Esophagus muscularis mucosa (tissue), 4 donors: ENCODE data around the gene BCL11B. TPM values are rescaled to one million over a fixed set of nuclear protein-coding genes. Genes with fewer than 3 reads are reported as not detected.

Experiments used
- DNase-seq: peaks from one replicate; pipeline ENCODE4 v3.0.0-alpha.2; 2017; ENCODE audit errors: extremely low spot score
- H3K27ac ChIP-seq, 4 donors: fragments of 200-600 bp; sonication (generic); replicated peaks in 1 of 4; 1 replicate in 3 of 4; 2 replicates in 1 of 4; pipeline ENCODE4 v1.5.1; 2016 to 2019; ENCODE audit warnings: mild to moderate bottlenecking in 1 of 4
- H3K27me3 ChIP-seq, 4 donors: fragments of 200-600 bp; sonication (generic); one replicate each; pipeline versions ENCODE4 v1.5.1 to v1.6.0; 2016 to 2019
- H3K36me3 ChIP-seq, 4 donors: fragments of 200-600 bp; sonication (generic); one replicate each; pipeline ENCODE4 v1.5.1; 2016 to 2019
- H3K4me1 ChIP-seq, 4 donors: fragments of 200-600 bp; sonication (generic); one replicate each; pipeline ENCODE4 v1.5.1; 2016 to 2019
- H3K4me3 ChIP-seq, 4 donors: fragments of 200-600 bp; sonication (generic); 1 replicate in 2 of 4; 2 replicates in 2 of 4; pipeline ENCODE4 v1.5.1; 2016 to 2019; ENCODE audit warnings: mild to moderate bottlenecking in 4 of 4, moderate library complexity in 1 of 4
- H3K9me3 ChIP-seq, 4 donors: fragments of 200-600 bp; sonication (generic); 1 replicate in 3 of 4; 2 replicates in 1 of 4; pipeline ENCODE4 v1.5.1; 2016 to 2019
- EP300 ChIP-seq: sonication (generic); formaldehyde crosslinking; IDR thresholded peaks from one replicate; pipeline ENCODE4 v1.6.1; 2017; ENCODE audit warnings: antibody characterized with exemption
- POLR2A ChIP-seq: fragments of 450-650 bp; IDR thresholded peaks from one replicate; pipeline ENCODE4 v1.6.1; 2017; ENCODE audit warnings: antibody characterized with exemption, moderate library complexity, mild to moderate bottlenecking, low read depth
- POLR2AphosphoS5 ChIP-seq, 2 donors: sonication (generic); formaldehyde crosslinking; IDR thresholded peaks; one replicate each; pipeline ENCODE4 v1.6.1; 2017; ENCODE audit warnings: antibody characterized with exemption in 2 of 2
- WGBS: methylation state at CpG from one replicate; pipeline ENCODE4 v1.1.5; 2018; 5-methylcytosine and 5-hydroxymethylcytosine counted together
- intact Hi-C: fragments of 100-400 bp; cut with DNase I; formaldehyde crosslinking; loops from one replicate; pipeline ENCODE4 v1.15.1; 2023
- total RNA-seq, 4 donors: library from RNA; depleted of rRNA; stranded (reverse); fragments of >200 nt; gene quantifications; one replicate each; pipeline versions ENCODE4 v1.1.0 to v1.2.1, GENCODE V29; 2016
- TF ChIP-seq, protein P1 (sequence below), 3 experiments: fragments of 200-600 bp in 2 of 3; fragments of 450-650 bp in 1 of 3; sonication (generic) in 2 of 3; IDR thresholded peaks; one replicate each; pipeline ENCODE4 v1.5.1; 2017 to 2019; ENCODE audit warnings: antibody characterized with exemption in 3 of 3, mild to moderate bottlenecking in 2 of 3, moderate library complexity in 1 of 3

The BCL11B gene
- total RNA-seq, 4 donors from 2014 or later: 0.34 to 0.65 (median 0.46) TPM

DNA sequence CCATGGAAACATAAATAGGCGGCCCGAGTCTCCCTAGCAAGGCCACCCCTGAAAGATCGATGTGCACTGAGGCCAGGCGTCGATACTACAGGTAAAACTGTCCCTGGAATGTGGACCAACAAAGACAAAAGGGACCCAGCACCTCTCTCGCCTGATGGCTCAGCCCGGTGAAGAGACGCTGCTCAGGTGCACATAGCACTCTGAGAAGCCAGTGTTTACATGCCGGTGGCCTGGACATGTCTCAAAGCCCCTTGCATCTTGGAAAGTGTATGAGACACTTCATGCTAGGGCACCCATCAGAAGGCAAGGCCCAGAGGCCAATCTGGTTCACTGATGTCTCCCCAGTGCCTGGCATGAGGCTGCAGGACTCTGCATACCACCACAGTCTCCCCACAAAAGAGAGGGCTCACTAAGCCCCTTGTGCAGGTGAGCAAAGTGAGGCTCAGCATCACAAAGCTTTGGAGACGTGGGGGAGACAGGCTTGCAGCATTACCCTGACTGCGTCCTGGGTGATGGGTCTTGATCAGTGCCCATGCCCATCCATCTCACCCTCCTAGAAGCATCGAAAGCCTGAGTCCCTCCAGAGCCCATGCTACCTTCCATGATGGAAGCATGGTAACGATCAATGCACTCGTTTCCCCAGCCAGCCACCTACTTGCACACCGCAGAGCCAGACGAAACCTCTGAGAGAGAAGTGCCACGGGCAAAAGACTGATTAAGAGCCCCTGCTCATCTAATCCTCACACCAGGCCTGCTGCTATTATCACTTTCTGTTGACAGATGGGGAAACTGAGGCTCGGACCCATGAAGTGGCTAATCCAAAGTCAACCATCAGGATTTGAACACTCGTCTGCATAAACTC lies 16.1 kb downstream of the BCL11B start:
- DNase-seq: no peak
- no peaks in the 10 kb centered on the region for H3K4me1 ChIP-seq
- TF ChIP-seq, protein P1, sequence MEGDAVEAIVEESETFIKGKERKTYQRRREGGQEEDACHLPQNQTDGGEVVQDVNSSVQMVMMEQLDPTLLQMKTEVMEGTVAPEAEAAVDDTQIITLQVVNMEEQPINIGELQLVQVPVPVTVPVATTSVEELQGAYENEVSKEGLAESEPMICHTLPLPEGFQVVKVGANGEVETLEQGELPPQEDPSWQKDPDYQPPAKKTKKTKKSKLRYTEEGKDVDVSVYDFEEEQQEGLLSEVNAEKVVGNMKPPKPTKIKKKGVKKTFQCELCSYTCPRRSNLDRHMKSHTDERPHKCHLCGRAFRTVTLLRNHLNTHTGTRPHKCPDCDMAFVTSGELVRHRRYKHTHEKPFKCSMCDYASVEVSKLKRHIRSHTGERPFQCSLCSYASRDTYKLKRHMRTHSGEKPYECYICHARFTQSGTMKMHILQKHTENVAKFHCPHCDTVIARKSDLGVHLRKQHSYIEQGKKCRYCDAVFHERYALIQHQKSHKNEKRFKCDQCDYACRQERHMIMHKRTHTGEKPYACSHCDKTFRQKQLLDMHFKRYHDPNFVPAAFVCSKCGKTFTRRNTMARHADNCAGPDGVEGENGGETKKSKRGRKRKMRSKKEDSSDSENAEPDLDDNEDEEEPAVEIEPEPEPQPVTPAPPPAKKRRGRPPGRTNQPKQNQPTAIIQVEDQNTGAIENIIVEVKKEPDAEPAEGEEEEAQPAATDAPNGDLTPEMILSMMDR (IDR thresholded peaks at IDR 0.05): no peak
- no peak for TF ChIP-seq POLR2A
- TF ChIP-seq POLR2AphosphoS5 (IDR thresholded peaks at IDR 0.05): no peak
- no peaks in the 10 kb centered on the region for H3K9me3 ChIP-seq
- no peaks in the 10 kb centered on the region for H3K36me3 ChIP-seq
- H3K27me3 ChIP-seq: peaks cover 0 to 79% (median 3%) of the 10 kb centered on the region in 4 donors
- H3K4me3 ChIP-seq: no peak overlapping the region
- WGBS: 79% methylated on average over 7 of the region's 19 CpGs
- intact Hi-C loops: no loop called here
- no peak overlapping the region for H3K27ac ChIP-seq

DNA sequence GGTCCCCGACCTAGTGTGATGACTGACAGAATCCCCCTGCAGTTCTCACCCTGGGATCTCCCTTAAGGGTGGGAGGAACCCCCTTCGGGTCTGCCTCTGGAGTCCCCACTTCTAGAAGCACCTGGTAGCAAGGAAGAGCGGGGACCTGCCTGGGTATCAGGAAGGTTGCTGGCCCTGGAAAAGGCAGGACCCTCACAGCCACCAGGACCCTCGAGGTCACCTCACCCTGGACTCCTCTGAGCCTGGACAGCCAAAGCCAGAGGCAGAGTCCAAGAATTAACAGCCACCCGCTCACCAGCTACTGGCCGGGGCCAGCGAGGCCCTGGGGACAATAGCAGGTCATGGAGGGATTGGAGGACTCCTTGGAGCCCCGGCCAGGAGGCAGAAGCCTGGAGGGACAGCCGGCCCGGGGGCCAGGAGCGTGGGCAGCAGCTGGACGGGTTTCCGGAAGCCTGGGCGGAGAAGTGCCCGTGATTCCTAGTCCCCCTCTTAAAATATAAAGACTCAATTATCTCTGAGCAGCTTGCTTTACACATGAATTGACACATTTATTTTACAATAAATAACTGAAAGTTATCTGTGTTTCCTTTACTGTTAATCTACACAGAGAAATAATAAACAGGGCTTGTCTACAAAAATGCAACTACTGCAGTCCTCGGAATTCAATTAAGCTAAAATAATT lies 17.5 kb downstream of the BCL11B start:
- Histone ChIP-seq H3K27me3 (peaks cover 0 to 87% (median 3%) of the 10 kb centered on the region in 4 donors), H3K4me3 (no peak overlapping the region), H3K4me1 (no peaks in the 10 kb centered on the region), H3K9me3 (no peaks in the 10 kb centered on the region), H3K36me3 (no peaks in the 10 kb centered on the region), H3K27ac (no peak overlapping the region)
- intact Hi-C loops: no loop called here
- WGBS: 88% methylated on average over 8 of the region's 16 CpGs
- DNase-seq: no peak
- TF ChIP-seq, protein P1 (IDR thresholded peaks at IDR 0.05): no peak
- TF ChIP-seq EP300 (no peak), POLR2AphosphoS5 (IDR thresholded peaks at IDR 0.05) (no peak), POLR2A (no peak)

DNA sequence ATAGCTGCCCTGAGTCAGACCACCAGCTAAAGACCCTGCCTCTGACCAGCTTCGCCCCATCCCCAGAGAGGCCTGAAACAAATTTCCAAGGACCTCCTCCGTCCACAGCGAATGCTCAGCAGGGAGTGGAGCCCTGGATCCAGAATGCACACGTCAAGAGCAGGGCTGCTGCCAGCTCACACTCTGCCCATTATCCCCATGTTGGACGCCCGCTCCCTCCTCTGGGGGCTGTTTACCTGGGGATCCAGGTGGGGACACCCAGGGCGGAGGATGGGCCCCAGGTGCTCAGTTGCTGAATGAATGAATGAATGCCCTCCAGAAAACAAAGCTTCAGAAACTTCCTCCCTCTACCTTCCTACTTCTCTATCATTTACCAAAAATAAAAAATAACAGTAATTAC lies 18.1 kb downstream of the BCL11B start:
- no peak for TF ChIP-seq EP300
- TF ChIP-seq, protein P1 (IDR thresholded peaks at IDR 0.05): no peak
- TF ChIP-seq POLR2AphosphoS5 (IDR thresholded peaks at IDR 0.05): no peak
- TF ChIP-seq POLR2A: no peak
- WGBS: 81% methylated on average over 7 of the region's 7 CpGs

DNA sequence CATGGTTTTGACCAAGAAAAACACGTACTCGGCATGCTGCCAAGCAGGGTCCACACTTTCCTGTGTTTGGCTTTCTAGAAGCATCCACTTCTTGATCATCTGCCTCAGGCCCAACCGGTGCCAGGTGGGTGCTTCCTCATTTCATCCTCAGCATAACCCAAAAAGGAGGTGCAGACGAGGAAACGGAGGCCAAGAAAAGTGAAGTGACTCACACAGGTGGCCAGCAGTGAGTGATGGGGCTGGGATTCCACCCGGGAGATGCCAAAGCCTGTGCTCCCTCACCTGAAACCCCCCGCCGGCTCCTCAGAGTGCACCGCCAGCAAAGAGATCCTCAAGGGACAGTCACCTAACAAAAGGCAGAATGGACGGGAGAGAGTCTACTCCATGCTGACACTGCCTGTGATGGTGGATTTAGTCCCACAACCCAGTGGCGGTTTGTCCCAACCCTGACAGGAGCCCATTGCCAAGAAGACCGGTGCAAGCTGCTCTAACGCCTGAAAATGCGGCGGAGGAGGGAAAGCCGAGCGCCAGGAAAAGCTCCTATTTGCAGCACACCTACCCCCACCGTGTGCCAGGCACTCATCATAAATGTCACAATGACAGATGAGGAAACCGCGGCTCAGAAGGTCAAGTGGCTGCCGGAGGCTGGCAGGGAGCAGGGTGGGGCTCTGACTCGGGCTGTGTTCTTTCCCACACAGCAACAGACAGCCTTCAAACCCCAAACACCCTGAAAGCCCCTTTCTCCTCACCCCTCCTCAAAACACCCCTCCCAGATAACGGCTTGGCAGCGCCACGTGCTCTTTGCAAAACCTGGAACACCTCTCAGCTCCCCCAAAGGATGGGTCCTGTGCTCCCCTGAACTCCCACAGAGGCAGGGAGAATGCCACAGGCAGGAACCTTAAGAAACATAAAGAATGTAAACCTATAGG lies 18.8 kb downstream of the BCL11B start:
- no peak for DNase-seq
- no peaks in the 10 kb centered on the region for H3K36me3 ChIP-seq
- H3K4me3 ChIP-seq: no peak overlapping the region
- no peaks in the 10 kb centered on the region for H3K9me3 ChIP-seq
- H3K27me3 ChIP-seq: peaks cover 0 to 88% (median 3%) of the 10 kb centered on the region in 4 donors
- no peak overlapping the region for H3K27ac ChIP-seq
- intact Hi-C loops: no loop called here
- H3K4me1 ChIP-seq: no peaks in the 10 kb centered on the region
- 78% methylated on average over 24 of the region's 25 CpGs for WGBS
- no peak for TF ChIP-seq POLR2AphosphoS5 (IDR thresholded peaks at IDR 0.05)
- no peak for TF ChIP-seq POLR2A

More for the DNA sequence above, 18.1 kb downstream of the BCL11B start:
- Histone ChIP-seq H3K9me3 (no peaks in the 10 kb centered on the region), H3K4me1 (no peaks in the 10 kb centered on the region), H3K27ac (no peak overlapping the region), H3K4me3 (no peak overlapping the region), H3K27me3 (peaks cover 0 to 87% (median 3%) of the 10 kb centered on the region in 4 donors), H3K36me3 (no peaks in the 10 kb centered on the region)
- intact Hi-C loops: no loop called here
- no peak for DNase-seq
